PC-3 (cell line): Measurements from ENCODE around the gene TPK1.

Source experiments
- CTCF ChIP-seq: fragments of 300-600 bp; sonication (generic); conservative IDR thresholded peaks from 2 replicates; pipeline ENCODE4 v1.5.1; 2017; ENCODE audit warnings: antibody characterized with exemption, low read depth, mild to moderate bottlenecking, low read length
- EZH2 ChIP-seq: fragments of 300-600 bp; sonication (generic); IDR thresholded peaks from one replicate; pipeline ENCODE4 v1.6.1; 2017; ENCODE audit warnings: antibody characterized with exemption, mild to moderate bottlenecking, low read length; ENCODE audit not compliant: unreplicated experiment

- TF ChIP-seq CTCF (no peak), EZH2 (no peak)
These were observed 270.3 kb downstream of the TPK1 start for GRCh38 chr7:144565586-144565985.
